ENCODE measurements around the gene HARS1. TPM values are rescaled to one million over a fixed set of nuclear protein-coding genes. Genes with fewer than 3 reads are reported as not detected.
"Not testable (repeated sequence)": the region's sequence is repeated elsewhere in the genome, so short reads cannot be mapped to it uniquely, and the experiment has no call there.

The HARS1 gene
- total RNA-seq, 6 experiments from 2014 or later: 89.1 to 102 (median 96.8) TPM

DNA sequence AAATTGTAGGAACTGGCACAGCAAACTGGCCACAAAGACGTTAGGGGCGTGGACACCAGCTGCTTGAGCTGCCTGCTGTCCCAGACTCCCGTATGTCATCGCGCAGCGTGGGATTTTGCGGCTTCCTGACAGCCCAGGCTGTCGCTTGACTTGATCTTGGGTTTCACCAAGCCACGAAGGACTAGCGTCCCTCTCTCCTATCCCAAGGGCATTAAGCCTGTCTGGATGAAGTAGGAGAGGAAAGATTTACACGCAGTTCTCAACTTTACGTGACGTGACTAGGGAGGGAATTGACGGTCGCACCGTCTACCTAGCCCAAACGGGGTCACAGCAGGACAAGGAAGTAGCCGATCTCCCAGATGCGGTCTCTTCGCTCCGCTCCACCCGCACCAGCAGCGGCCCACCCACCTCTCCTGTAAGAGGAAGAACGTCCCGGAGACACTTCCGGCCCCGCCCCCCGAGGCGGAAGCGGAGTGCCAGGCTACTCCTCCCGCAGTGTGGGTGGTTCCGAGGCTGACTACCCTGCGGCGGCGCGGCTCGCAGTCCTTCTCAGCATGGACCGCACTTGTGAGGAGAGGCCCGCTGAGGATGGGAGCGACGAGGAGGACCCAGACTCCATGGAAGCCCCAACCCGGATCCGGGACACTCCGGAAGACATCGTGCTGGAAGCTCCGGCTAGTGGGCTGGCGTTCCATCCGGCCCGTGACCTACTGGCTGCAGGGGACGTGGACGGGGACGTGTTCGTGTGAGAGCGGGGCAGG lies 26.6 kb downstream of the HARS1 start, which contains the start of gene WDR55:
Gene WDR55 (plus strand): TSS at position 546 of the 761 bp plus-strand sequence. CDS start 9 bp downstream, at position 555.
- no peaks in the 10 kb centered on the region for H3K27me3 Mint-ChIP-seq (ENCODE audit: insufficient read depth)
- peaks cover 68% of the 10 kb centered on the region for H3K36me3 Mint-ChIP-seq (ENCODE audit: low read depth)
- peak within 1 kb of the TSS; percentile 99 for H3K27ac Mint-ChIP-seq
- H3K4me1 Mint-ChIP-seq (ENCODE audit: low read depth): peaks cover 30% of the 10 kb centered on the region
- peak; percentile 94 for DNase-seq
- TF ChIP-seq, protein P1, sequence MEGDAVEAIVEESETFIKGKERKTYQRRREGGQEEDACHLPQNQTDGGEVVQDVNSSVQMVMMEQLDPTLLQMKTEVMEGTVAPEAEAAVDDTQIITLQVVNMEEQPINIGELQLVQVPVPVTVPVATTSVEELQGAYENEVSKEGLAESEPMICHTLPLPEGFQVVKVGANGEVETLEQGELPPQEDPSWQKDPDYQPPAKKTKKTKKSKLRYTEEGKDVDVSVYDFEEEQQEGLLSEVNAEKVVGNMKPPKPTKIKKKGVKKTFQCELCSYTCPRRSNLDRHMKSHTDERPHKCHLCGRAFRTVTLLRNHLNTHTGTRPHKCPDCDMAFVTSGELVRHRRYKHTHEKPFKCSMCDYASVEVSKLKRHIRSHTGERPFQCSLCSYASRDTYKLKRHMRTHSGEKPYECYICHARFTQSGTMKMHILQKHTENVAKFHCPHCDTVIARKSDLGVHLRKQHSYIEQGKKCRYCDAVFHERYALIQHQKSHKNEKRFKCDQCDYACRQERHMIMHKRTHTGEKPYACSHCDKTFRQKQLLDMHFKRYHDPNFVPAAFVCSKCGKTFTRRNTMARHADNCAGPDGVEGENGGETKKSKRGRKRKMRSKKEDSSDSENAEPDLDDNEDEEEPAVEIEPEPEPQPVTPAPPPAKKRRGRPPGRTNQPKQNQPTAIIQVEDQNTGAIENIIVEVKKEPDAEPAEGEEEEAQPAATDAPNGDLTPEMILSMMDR (IDR thresholded peaks at IDR 0.05): no peak
- peak within 1 kb of the TSS; percentile 99 for H3K4me3 Mint-ChIP-seq
- no peaks in the 10 kb centered on the region for H3K9me3 Mint-ChIP-seq

DNA sequence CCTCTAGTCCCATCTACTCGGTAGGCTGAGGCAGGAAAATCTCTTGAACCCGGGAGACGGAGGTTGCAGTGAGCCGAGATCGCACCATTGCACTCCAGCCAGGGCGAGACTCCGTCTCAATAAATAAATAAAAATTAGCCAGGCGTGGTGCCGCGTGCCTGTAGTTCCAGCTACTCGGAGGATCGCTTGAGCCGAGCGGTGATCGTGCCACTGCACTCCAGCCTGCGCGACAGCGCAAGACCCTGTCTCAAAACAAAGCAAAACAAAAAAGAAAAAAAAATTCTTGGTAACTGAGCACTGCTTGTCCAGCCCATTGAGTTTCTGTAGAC lies 27.2 kb downstream of the HARS1 start:
- DNase-seq: no peak
- H3K4me3 Mint-ChIP-seq: peak overlapping the region; percentile 99
- H3K27ac Mint-ChIP-seq: peak overlapping the region; percentile 99
- peaks cover 30% of the 10 kb centered on the region for H3K4me1 Mint-ChIP-seq (ENCODE audit: low read depth)
- no peaks in the 10 kb centered on the region for H3K27me3 Mint-ChIP-seq (ENCODE audit: insufficient read depth)
- TF ChIP-seq, protein P1 (IDR thresholded peaks at IDR 0.05): no peak
- no peaks in the 10 kb centered on the region for H3K9me3 Mint-ChIP-seq
- peaks cover 69% of the 10 kb centered on the region for H3K36me3 Mint-ChIP-seq (ENCODE audit: low read depth)

DNA sequence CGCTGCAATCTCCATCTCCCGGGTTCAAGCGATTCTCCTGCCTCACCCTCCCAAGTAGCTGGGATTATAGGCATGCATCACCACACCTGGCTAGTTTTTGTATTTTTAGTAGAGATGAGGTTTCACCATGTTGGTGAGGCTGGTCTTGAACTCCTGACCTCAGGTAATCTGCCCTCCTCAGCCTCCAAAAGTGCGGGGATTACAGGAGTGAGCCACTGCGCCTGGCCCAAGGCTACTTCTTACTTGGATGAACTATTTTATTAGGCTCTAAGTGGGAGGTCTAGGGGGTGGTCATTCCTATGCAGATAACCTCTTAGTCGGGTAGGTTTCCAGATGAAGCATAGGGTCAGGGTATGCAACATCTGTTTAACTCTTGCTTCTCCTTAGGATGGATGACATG lies 30.8 kb downstream of the HARS1 start:
- not testable (repeated sequence) for H3K4me3 Mint-ChIP-seq; DNase-seq; H3K27me3 Mint-ChIP-seq (ENCODE audit: insufficient read depth); H3K27ac Mint-ChIP-seq; H3K4me1 Mint-ChIP-seq (ENCODE audit: low read depth); H3K9me3 Mint-ChIP-seq
- peaks cover 59% of the 10 kb centered on the region for H3K36me3 Mint-ChIP-seq (ENCODE audit: low read depth)

DNA sequence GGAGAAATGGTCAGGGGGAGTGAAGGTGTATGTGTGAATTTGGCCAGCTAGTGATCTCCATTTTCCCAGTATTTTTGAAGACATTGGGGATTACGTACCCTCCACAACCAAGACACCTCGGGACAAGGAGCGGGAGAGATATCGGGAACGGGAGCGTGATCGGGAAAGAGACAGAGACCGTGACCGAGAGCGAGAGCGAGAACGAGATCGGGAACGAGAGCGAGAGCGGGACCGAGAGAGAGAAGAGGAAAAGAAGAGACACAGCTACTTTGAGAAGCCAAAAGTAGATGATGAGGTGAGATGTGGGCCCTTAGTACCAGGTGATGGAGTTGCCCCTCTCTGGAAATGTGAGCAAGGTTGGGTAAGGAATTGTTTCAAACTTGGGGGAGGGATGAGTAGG lies 32.3 kb downstream of the HARS1 start:
- H3K9me3 Mint-ChIP-seq: no peaks in the 10 kb centered on the region
- H3K36me3 Mint-ChIP-seq (ENCODE audit: low read depth): peaks cover 68% of the 10 kb centered on the region
- no peak for DNase-seq
- H3K27me3 Mint-ChIP-seq (ENCODE audit: insufficient read depth): no peaks in the 10 kb centered on the region
- H3K4me1 Mint-ChIP-seq (ENCODE audit: low read depth): peaks cover 8% of the 10 kb centered on the region
- H3K4me3 Mint-ChIP-seq: no peak overlapping the region; the same call in 1 of the 2 replicates
- TF ChIP-seq, protein P1 (IDR thresholded peaks at IDR 0.05): no peak
- H3K27ac Mint-ChIP-seq: no peak overlapping the region

DNA sequence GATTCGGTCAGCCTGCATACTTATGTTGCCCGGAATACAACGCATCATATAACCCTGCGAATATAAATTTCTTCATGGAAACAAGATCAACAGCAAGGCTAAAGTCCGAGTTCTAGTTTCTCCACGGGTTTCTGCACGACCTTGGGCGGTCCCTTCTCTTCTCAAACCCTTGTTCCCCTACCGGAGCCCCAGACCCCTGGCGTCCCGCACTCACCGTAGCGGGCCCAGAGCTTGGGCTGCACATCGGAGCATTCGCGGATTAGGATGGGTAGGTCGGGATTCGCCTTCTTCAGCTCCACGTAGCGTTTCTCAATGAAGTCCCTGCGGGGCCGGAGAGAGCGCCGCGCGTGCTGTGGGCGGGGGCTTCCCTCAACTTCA lies 44.1 kb downstream of the HARS1 start:
- Mint-ChIP-seq H3K36me3 (ENCODE audit: low read depth) (peaks cover 41% of the 10 kb centered on the region), H3K4me3 (peak overlapping the region; percentile 99), H3K27me3 (ENCODE audit: insufficient read depth) (peaks cover 3% of the 10 kb centered on the region), H3K4me1 (ENCODE audit: low read depth) (peaks cover 17% of the 10 kb centered on the region), H3K9me3 (no peaks in the 10 kb centered on the region), H3K27ac (peak overlapping the region; percentile 64)
- TF ChIP-seq, protein P1 (IDR thresholded peaks at IDR 0.05): no peak
- no peak for DNase-seq

DNA sequence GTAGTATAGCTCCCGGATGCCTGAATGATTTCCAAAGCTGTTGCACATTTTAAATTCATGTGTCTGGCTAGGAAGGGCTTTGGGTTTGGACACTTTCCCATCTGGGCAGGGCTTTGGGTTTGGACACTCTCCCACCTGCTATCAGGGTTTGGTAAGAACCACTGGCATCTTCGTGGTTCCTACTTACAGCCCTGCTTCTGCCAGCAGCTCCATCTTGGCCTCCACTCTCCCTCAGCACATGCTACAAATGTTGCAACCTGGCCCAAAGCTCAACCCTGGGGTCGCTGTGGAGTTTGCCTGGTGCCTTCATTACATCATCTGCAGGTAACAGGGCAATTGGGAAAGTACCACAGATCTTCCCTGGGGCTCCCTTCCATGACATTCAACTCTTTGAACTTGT lies 48.5 kb downstream of the HARS1 start:
- Mint-ChIP-seq H3K9me3 (no peaks in the 10 kb centered on the region), H3K4me3 (no peak overlapping the region), H3K27ac (no peak overlapping the region), H3K27me3 (ENCODE audit: insufficient read depth) (peaks cover 5% of the 10 kb centered on the region), H3K4me1 (ENCODE audit: low read depth) (peaks cover 37% of the 10 kb centered on the region), H3K36me3 (ENCODE audit: low read depth) (peaks cover 15% of the 10 kb centered on the region)
- TF ChIP-seq, protein P1 (IDR thresholded peaks at IDR 0.05): no peak
- DNase-seq: no peak

Measured in HFFc6 (cell line).